Right lobe of liver (tissue), 6 donors: Measurements from ENCODE around the gene NBAS. TPM values are rescaled to one million over a fixed set of nuclear protein-coding genes. Genes with fewer than 3 reads are reported as not detected.

ENCODE experiments used
- ATAC-seq, 4 donors: fragments of 200-7000 bp; cut with Tn5 transposase; one replicate each; pipeline ENCODE4 v1.9.1; 2020; ENCODE audit warnings: mild to moderate bottlenecking in 4 of 4, moderate library complexity in 4 of 4
- DNase-seq, 3 donors: peaks; one replicate each; pipeline ENCODE4 v3.0.0-alpha.2; 2020
- H3K27ac ChIP-seq, 3 donors: fragments of 200-600 bp; one replicate each; pipeline ENCODE4 v1.8.0; 2022
- H3K27me3 ChIP-seq, 2 donors: fragments of 200-600 bp; one replicate each; pipeline ENCODE4 v1.8.0; 2022
- H3K36me3 ChIP-seq, 4 donors: fragments of 200-600 bp; sonication (generic) in 1 of 4; one replicate each; pipeline versions ENCODE4 v1.5.1 to v1.8.0; 2017 to 2022; ENCODE audit warnings: control low read depth in 1 of 4
- H3K4me1 ChIP-seq, 4 donors: fragments of 200-600 bp; sonication (generic) in 1 of 4; one replicate each; pipeline versions ENCODE4 v1.5.1 to v1.8.0; 2017 to 2022; ENCODE audit warnings: control low read depth in 1 of 4
- H3K4me3 ChIP-seq, 3 donors: fragments of 200-600 bp; one replicate each; pipeline ENCODE4 v1.8.0; 2022
- H3K9me3 ChIP-seq, 4 donors: fragments of 200-600 bp; sonication (generic) in 1 of 4; one replicate each; pipeline versions ENCODE4 v1.5.1 to v1.8.0; 2017 to 2022; ENCODE audit warnings: control low read depth in 1 of 4
- CTCF ChIP-seq, 4 donors: fragments of 200-600 bp in 3 of 4; fragments of 450-650 bp in 1 of 4; IDR thresholded peaks; one replicate each; pipeline versions ENCODE4 v1.5.1 to v1.8.0; 2016 to 2022; ENCODE audit warnings: antibody characterized with exemption in 4 of 4, mild to moderate bottlenecking in 2 of 4
- POLR2A ChIP-seq: fragments of 450-650 bp; IDR thresholded peaks from one replicate; pipeline ENCODE4 v1.6.1; 2017; ENCODE audit warnings: antibody characterized with exemption, mild to moderate bottlenecking
- WGBS: methylation state at CpG from one replicate; pipeline ENCODE4 v1.1.6; 2018; ENCODE audit warnings: low coverage, low lambda C conversion rate; ENCODE audit not compliant: insufficient coverage; ENCODE audit errors: missing lambda C conversion rate; 5-methylcytosine and 5-hydroxymethylcytosine counted together
- intact Hi-C, 2 donors: fragments of 100-400 bp; cut with DNase I; formaldehyde crosslinking; loops; one replicate each; pipeline versions ENCODE4 v1.11.2 to v1.14.1; 2022
- total RNA-seq, 6 experiments: library from RNA; depleted of rRNA in 2 of 6; stranded (reverse); fragments of >200 nt in 2 of 6; fragmentation: NEBNext Ultra II Directional in 3 of 6; extraction: Animal tissue kit (Norgen Biotek cat#: 25700) in 3 of 6; gene quantifications; one replicate each; pipeline versions ENCODE4 v1.1.0 to v1.2.4, GENCODE V29; 2016 to 2023
- donor health status: DM: no; HTN: yes; CAD: no.
- donor health status: DM: no; HTN: no; CAD: no.
- donor health status: DM: no; HTN: no; CAD: no.
- donor health status: DM: no; HTN: yes; CAD: no.
- donor health status: DM: no; HTN: yes; CAD: no.

Gene NBAS
- total RNA-seq, 6 experiments from 2014 or later, result 16.1 to 21.8 (median 18.5) TPM

GRCh38 chr2:15191789-15192188, 369.3 kb downstream of the NBAS start:
- H3K27me3 ChIP-seq, result no peaks in the 10 kb centered on the region
- no peak for ATAC-seq
- H3K27ac ChIP-seq, result no peak overlapping the region
- H3K36me3 ChIP-seq, result peaks cover 0 to 6% (median 0%) of the 10 kb centered on the region in 4 donors
- H3K9me3 ChIP-seq, result no peaks in the 10 kb centered on the region
- no peak overlapping the region for H3K4me3 ChIP-seq
- intact Hi-C loops, result no loop called here
- no peaks in the 10 kb centered on the region for H3K4me1 ChIP-seq
- no peak for TF ChIP-seq POLR2A
- TF ChIP-seq CTCF (IDR thresholded peaks at IDR 0.05), result no peak
- WGBS, result 97% methylated on average over 4 of the region's 4 CpGs
- no peak for DNase-seq

GRCh38 chr2:15189216-15189615, 371.9 kb downstream of the NBAS start:
- Histone ChIP-seq H3K9me3 (no peaks in the 10 kb centered on the region), H3K27ac (no peak overlapping the region), H3K4me1 (no peaks in the 10 kb centered on the region), H3K27me3 (no peaks in the 10 kb centered on the region), H3K36me3 (peaks cover 0 to 6% (median 0%) of the 10 kb centered on the region in 4 donors), H3K4me3 (no peak overlapping the region)
- TF ChIP-seq CTCF (IDR thresholded peaks at IDR 0.05) (no peak), POLR2A (no peak)
- DNase-seq, result no peak
- ATAC-seq, result no peak
- 94% methylated on average over 2 of the region's 2 CpGs for WGBS
- intact Hi-C loops, result no loop called here

- no peaks in the 10 kb centered on the region for H3K4me1 ChIP-seq
- no peak overlapping the region for H3K4me3 ChIP-seq
- H3K36me3 ChIP-seq, result peaks cover 0 to 6% (median 0%) of the 10 kb centered on the region in 4 donors
- H3K27me3 ChIP-seq, result no peaks in the 10 kb centered on the region
- H3K9me3 ChIP-seq, result no peaks in the 10 kb centered on the region
- 100% methylated on average over 1 of the region's 2 CpGs for WGBS
- ATAC-seq (no peak), DNase-seq (no peak)
- TF ChIP-seq CTCF (IDR thresholded peaks at IDR 0.05), result no peak
- TF ChIP-seq POLR2A, result no peak
- H3K27ac ChIP-seq, result no peak overlapping the region
- intact Hi-C loops, result no loop called here
These were observed 373.4 kb downstream of the NBAS start for GRCh38 chr2:15187702-15188101.

- peaks cover 0 to 6% (median 0%) of the 10 kb centered on the region in 4 donors for H3K36me3 ChIP-seq
- no peak overlapping the region for H3K27ac ChIP-seq
- no peaks in the 10 kb centered on the region for H3K4me1 ChIP-seq
- TF ChIP-seq CTCF (IDR thresholded peaks at IDR 0.05), result no peak
- no peak for TF ChIP-seq POLR2A
- 94% methylated on average over 2 of the region's 2 CpGs for WGBS
- no peaks in the 10 kb centered on the region for H3K9me3 ChIP-seq
- DNase-seq (no peak), ATAC-seq (no peak)
- no peak overlapping the region for H3K4me3 ChIP-seq
- no peaks in the 10 kb centered on the region for H3K27me3 ChIP-seq
- intact Hi-C loops, result no loop called here
These were observed 375.0 kb downstream of the NBAS start for GRCh38 chr2:15186118-15186517.

- H3K9me3 ChIP-seq, result no peaks in the 10 kb centered on the region
- no peak for DNase-seq
- no peaks in the 10 kb centered on the region for H3K36me3 ChIP-seq
- intact Hi-C loops, result no loop called here
- no peak overlapping the region for H3K4me3 ChIP-seq
- TF ChIP-seq CTCF (IDR thresholded peaks at IDR 0.05) (no peak), POLR2A (no peak)
- no peak overlapping the region for H3K27ac ChIP-seq
- WGBS, result 100% methylated on average over 2 of the region's 5 CpGs
- H3K27me3 ChIP-seq, result no peaks in the 10 kb centered on the region
- H3K4me1 ChIP-seq, result no peaks in the 10 kb centered on the region
- ATAC-seq, result no peak
These were observed 376.6 kb downstream of the NBAS start for GRCh38 chr2:15184491-15184890.
